PC-3 (cell line): ENCODE results near the gene RGL3.

Experiments used
- EZH2 ChIP-seq: fragments of 300-600 bp; sonication (generic); IDR thresholded peaks from one replicate; pipeline ENCODE4 v1.6.1; 2017; ENCODE audit warnings: antibody characterized with exemption, mild to moderate bottlenecking, low read length; ENCODE audit not compliant: unreplicated experiment
- EZH2phosphoT487 ChIP-seq: fragments of 300-600 bp; sonication (generic); IDR thresholded peaks from 2 replicates; pipeline ENCODE4 v1.6.1; 2018; ENCODE audit warnings: mild to moderate bottlenecking, antibody characterized with exemption, low read length, borderline replicate concordance
- TF ChIP-seq, protein P1 (sequence below): fragments of 300-600 bp; sonication (generic); conservative IDR thresholded peaks from 2 replicates; pipeline ENCODE4 v1.5.1; 2017; ENCODE audit warnings: antibody characterized with exemption, low read depth, mild to moderate bottlenecking, low read length

DNA sequence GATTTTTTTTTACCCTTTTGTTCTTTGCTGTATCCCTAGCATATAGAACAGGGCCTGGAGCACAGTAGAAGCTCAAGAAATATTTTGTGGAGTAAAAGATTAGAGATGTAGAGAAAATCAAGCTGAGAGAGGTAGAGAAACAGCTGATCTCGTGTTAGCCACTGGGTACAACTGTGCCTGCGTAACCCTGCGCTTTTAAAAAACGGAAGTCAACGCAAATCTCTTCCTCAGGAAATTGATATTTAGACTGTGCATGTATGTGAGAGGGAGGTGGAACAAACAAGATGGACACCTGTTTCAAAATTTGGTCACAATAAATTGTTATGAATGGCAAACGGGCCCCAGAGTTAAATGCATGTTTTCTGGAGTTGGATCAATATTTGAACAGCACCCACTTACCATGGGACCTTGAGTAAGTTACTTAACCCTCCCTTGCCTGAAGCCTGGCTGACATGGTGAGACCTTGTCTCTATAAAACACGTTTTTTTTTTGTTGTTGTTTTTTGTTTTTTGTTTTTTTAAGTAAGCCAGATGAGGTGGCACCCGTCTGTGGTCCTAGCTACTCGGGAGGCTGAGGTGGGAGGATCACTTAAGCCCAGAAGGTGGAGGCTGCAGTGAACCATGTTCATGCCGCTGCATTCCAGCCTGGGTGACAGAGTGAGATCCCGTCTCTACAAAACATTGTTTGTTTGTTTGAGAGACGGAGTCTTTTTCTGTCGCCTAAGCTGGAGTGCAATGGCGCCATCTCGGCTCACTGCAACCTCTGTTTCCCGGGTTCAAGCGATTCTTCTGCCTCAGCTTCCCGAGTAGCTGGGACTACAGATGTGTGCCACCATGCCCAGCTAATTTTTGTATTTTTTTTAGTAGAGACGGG, 31.7 kb downstream of the RGL3 start:
- TF ChIP-seq EZH2 (no peak), EZH2phosphoT487 (no peak)
- TF ChIP-seq, protein P1, sequence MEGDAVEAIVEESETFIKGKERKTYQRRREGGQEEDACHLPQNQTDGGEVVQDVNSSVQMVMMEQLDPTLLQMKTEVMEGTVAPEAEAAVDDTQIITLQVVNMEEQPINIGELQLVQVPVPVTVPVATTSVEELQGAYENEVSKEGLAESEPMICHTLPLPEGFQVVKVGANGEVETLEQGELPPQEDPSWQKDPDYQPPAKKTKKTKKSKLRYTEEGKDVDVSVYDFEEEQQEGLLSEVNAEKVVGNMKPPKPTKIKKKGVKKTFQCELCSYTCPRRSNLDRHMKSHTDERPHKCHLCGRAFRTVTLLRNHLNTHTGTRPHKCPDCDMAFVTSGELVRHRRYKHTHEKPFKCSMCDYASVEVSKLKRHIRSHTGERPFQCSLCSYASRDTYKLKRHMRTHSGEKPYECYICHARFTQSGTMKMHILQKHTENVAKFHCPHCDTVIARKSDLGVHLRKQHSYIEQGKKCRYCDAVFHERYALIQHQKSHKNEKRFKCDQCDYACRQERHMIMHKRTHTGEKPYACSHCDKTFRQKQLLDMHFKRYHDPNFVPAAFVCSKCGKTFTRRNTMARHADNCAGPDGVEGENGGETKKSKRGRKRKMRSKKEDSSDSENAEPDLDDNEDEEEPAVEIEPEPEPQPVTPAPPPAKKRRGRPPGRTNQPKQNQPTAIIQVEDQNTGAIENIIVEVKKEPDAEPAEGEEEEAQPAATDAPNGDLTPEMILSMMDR: no peak
